SIG-M5 (cell line): ENCODE data around the gene SERINC5.
"Not testable (repeated sequence)": the region's sequence is repeated elsewhere in the genome, so short reads cannot be mapped to it uniquely, and the experiment has no call there.

ENCODE experiments used
- DNase-seq: peaks from one replicate; lab custom pipeline; 2025; lab: John Stamatoyannopoulos, UW

The SERINC5 gene

GRCh38 chr5:80227979-80228596 lies 27.8 kb downstream of the SERINC5 start:
- no peak for DNase-seq

- DNase-seq: no peak
Measured at GRCh38 chr5:80225934-80226326, 29.9 kb downstream of the SERINC5 start.

- DNase-seq: no peak
Measured at GRCh38 chr5:80225189-80225933, 30.5 kb downstream of the SERINC5 start.

DNA sequence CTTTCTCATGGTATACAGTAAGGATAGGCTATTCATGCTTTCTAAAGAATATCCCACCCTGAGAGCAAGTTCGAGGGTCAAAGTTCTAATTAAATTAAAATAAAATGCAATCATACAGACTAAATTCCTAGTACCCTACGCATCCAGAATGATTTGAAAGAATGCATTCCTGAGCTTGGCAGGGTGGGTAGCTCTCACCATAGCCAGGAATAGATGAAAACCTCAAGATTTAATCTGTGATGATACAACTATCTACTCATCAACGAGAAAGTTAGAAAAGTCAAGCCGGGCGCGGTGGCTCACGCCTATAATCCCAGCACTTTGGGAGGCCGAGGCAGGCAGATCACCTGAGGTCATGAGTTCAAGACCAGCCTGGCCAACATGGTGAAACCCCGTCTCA lies 32.3 kb downstream of the SERINC5 start:
- no peak for DNase-seq

- DNase-seq: no peak
Measured at GRCh38 chr5:80220245-80220897, 35.5 kb downstream of the SERINC5 start.

- no peak for DNase-seq
Measured at GRCh38 chr5:80219391-80219790, 36.5 kb downstream of the SERINC5 start.

DNA sequence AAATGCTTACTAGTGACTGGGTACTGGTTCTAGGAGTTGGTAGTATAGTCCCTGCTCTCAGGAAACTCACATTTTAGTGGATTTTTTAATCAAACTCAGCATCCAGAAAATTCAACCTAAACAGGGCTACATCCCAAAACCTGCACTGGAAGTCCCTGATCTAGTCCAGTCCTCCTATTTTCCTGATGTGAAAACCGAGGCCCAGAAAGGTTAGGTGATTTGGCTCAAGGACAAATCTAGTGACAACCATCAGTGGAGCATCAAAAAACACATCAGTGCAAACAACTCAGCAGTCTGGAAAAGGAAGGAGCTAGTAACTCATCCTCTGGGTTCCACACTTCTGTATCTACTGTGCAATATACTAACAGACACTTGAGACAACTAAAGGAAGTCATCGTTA lies 38.2 kb downstream of the SERINC5 start:
- no peak for DNase-seq

- no peak for DNase-seq
Measured at GRCh38 chr5:80216753-80217596, 38.9 kb downstream of the SERINC5 start.

DNA sequence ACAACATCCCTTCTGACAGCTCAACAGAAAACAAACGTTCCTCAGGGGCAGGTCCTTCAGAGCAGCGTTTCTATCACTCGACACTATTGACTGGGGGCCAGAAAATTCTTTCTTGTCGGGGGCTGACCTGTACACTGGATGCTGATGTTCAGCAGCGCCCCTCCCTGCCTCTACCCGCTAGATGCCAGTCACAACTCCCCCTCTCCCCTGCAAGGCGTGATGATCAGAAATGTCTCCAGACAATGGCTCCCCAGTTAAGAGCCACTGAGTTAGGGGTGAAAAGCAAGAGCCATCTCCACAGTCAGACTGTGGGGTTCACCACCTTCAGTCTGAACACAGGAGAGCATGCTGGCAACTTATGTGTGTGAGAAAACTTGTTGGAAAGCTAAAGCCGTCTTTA lies 39.8 kb downstream of the SERINC5 start:
- no peak for DNase-seq

DNA sequence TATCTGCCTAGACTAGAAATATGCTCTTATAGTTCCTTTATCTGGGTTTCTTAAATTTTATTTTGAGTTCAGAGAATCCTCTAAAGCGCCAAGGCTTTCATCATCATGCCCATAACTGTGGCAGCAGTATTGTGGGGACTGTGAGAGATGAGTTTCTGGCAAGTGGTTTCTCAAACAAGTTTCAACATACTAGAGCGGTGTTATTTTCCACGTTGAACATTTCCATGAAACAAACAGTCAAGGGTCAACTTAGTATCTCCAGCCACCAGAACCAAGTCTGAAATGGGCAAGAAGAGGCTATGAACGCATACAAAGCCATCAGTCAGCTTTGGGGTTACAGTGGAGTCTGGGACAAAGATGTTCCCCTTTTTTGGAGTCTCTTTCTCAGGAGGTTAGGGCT lies 40.3 kb downstream of the SERINC5 start:
- DNase-seq: no peak

GRCh38 chr5:80213466-80213865 lies 42.4 kb downstream of the SERINC5 start:
- DNase-seq: no peak

GRCh38 chr5:80212171-80212667 lies 43.6 kb downstream of the SERINC5 start:
- DNase-seq: no peak

DNA sequence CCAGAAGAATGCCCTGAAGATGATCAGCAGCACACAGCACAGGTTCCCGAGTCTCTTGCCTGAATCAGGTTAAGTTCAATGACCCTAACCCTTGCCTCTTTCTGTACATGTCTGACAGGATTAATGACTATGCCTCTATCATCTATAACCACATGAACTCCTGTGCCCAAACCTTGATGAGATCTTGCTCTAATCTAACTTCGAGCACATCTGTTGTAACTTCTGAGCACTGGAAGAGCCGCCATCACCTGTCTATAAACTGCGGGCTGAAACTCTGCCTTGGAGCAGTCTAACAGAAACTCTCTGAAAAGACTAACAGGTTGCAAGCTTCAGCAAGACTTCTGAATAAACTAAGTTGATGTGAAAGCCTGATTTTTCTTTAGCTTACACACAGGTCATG lies 44.5 kb downstream of the SERINC5 start:
- no peak for DNase-seq

DNA sequence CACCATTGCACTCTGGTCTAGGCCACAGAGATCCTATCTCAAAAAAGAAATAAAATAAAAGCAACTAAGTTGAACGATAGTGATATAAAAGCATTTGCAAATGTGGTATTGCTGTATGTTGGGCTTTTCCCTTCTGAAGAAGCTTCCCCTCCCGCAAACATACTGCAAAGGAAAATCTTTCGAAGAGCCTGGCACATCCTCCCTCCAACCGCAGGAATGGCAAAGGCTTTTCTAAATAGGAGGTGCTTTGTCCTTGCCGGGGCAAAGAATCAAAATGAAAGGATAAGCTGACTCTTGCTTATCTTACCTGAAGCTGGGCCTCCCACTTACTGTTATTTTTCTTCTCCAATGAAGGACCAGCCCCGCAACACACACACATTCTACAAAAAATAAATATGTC lies 45.8 kb downstream of the SERINC5 start:
- DNase-seq: no peak

DNA sequence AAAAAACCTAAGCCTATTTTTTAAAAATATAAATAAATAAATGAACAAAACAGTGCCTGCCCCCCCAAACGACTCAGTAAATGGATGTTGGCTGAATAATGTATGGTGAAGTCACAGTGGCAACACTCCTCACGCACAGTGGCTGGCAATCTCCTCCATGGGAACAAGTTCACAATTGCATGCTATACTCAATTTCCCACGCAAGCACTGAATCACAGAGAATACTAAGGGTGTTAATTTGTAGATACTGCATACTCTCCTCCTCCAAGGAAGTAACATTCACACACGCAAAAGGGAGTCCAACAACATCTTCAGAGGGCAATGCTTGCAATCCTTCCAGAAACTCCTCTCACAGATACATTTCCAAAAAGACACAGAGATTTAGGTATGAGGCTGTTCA lies 47.5 kb downstream of the SERINC5 start:
- no peak for DNase-seq

DNA sequence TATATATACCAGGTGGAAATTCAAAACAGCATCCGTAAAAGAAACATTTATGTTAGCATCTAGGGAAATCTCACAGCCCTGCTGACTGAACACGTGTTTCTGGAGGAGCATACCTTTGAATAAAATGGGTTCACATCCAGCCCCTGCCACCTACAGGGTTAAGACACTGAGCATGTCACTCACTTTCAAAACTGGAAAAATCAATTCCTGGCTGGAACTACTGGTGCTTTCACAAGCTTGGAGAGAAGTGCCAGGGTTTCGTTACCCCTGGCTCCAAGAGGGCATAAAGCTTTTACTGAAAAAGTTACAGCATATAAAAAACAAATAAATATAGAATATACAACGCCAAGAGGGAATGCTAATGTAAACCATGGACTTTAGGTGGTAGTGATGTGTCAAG lies 48.0 kb downstream of the SERINC5 start:
- no peak for DNase-seq

- DNase-seq: no peak
Measured at GRCh38 chr5:80206282-80206681, 49.6 kb downstream of the SERINC5 start.

DNA sequence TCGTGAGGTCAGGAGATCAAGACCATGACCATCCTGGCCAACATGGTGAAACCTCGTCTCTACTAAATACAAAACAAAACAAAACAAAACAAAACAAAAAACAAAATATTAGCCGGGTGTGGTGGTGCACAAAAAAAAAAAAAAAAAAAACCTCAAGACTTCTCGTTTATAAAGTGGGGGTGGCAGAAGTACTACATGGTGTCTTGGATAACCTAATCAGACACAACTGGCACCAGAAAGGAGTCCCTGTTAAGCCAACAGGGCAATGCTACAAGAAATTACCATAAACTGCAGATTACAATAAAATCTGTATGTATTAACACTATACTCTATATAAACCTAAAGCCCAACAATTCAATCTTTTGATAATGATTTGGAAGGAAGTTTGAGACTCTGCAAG lies 50.0 kb downstream of the SERINC5 start:
- DNase-seq: no peak

DNA sequence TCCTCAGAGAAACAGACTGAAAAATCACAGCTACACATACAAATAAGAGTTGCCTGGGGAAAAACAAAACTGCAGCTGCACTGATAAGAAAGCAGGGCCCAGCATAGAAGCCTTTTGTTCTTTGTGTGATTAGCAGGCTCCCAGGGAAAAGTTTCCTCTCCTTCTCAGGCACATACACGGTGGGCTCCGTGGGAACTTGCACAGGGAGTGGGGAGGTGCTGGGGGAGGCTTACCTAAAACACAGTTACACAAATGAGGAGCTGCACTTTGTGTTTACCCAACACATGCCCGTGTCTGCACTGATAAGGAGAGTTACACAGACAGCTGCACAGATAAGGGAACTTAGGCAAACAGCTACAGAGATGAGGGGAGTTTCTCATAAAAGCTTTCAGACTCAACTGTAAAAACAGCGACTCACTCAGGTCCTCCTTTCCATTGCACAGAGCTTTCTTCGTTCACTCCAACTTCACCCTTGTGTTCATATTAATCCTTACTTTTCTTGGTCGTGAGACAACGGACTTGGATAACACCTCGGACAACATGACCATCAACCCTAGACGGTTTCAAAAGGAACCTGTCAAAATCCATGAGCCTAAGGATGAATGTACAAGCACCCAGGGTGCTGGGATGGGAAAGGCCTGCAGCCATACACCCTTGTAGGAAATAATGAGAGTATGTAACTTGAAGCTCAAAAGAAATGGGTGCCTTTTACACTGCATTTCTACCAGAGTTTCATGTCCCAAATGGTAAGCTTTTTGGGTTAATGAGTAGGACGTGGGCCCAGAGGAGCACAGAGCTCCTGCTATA lies 50.8 kb downstream of the SERINC5 start:
- DNase-seq: peak; percentile 7

DNA sequence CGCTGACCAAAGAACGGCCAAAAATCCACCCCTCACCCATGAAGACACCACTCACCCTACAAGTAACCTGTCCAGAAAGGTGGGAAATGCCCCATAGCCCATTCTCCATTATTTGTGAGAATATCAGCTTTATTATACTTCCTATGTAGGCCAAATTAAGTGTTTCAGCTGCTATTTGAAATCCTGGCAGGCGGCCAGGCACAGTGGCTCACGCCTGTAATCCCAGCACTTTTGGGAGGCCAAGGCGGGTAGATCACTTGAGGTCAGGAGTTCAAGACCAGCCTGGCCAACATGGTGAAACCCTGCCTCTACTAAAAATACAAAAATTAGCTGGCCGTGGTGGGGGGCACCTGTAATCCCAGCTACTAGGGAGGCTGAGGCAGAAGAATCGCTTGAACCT lies 54.1 kb downstream of the SERINC5 start:
- not testable (repeated sequence) for DNase-seq

DNA sequence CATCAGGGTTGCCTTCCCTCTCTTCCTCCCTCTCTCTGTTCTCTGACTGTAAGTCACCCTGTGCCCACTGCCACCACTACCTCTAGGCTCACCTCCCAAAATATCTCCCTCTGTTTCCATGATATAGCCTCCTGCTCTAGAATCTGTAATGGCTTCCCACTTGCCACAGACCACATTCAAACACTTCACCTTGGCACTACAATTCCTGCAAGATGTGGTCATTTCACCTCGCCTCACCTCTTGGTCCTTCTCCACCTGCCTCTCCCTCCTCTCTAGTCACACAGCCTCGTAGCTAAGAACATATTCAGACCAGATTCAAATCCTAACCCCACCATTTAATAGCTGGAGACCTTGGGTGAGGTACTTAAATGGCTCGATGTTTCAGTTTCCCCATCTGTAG lies 56.9 kb downstream of the SERINC5 start:
- no peak for DNase-seq
